NCI-H187 (cell line): ENCODE results near the gene FAM181A.

Experiments used
- DNase-seq, 2 experiments: peaks; one replicate each; lab custom pipeline; 2025; lab: John Stamatoyannopoulos, UW

The FAM181A gene

DNA sequence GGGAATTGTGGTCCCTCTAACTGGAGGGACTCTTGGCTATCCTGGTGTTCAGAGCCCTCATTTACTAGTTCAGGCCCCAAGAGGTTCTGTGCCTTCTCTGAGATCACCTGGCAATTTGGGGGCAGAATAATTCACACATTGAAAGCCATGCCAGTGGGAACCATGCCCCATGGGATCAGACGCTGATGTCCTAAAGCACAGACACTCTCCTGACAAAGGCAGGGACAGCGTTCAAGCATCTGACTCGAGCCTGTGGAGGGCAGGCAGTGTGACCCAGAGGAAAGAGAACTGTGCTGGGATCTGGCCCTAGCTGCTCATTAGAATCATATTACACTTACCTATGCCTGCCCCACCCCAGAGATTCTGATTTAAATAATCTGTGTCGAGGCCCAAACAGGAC lies 51.6 kb downstream of the FAM181A start:
- no peak for DNase-seq
